HEK293 (cell line): ENCODE data around the gene FOXRED1.

Experiments used
- REPIN1 ChIP-seq: fragments of 450-650 bp; formaldehyde crosslinking; IDR thresholded peaks from 2 replicates; pipeline ENCODE4 v1.5.1; 2017; ENCODE audit warnings: missing biosample characterization, missing genetic modification characterization, low read depth
- ZBTB11 ChIP-seq: fragments of 450-650 bp; formaldehyde crosslinking; conservative IDR thresholded peaks from 2 replicates; pipeline ENCODE4 v1.5.1; 2016; ENCODE audit warnings: low read depth, missing biosample characterization, missing genetic modification characterization
- ZBTB49 ChIP-seq: fragments of 450-650 bp; formaldehyde crosslinking; IDR thresholded peaks from 2 replicates; pipeline ENCODE4 v1.5.1; 2016; ENCODE audit warnings: missing biosample characterization, missing genetic modification characterization, low read depth
- ZBTB8A ChIP-seq: fragments of 450-650 bp; formaldehyde crosslinking; IDR thresholded peaks from 2 replicates; pipeline ENCODE4 v1.5.1; 2016; ENCODE audit warnings: missing biosample characterization, missing genetic modification characterization
- ZFHX2 ChIP-seq: fragments of 450-650 bp; formaldehyde crosslinking; conservative IDR thresholded peaks from 2 replicates; pipeline ENCODE4 v1.5.1; 2016; ENCODE audit warnings: missing biosample characterization, missing genetic modification characterization
- ZFP41 ChIP-seq: fragments of 450-650 bp; formaldehyde crosslinking; IDR thresholded peaks from 2 replicates; pipeline ENCODE4 v1.5.1; 2016; ENCODE audit warnings: missing biosample characterization, missing genetic modification characterization, borderline replicate concordance
- ZNF132 ChIP-seq: fragments of 450-650 bp; formaldehyde crosslinking; IDR thresholded peaks from 2 replicates; pipeline ENCODE4 v1.5.1; 2017; ENCODE audit warnings: missing biosample characterization, missing genetic modification characterization, borderline replicate concordance
- ZNF138 ChIP-seq: fragments of 450-650 bp; formaldehyde crosslinking; IDR thresholded peaks from 2 replicates; pipeline ENCODE4 v1.5.1; 2016; ENCODE audit warnings: missing biosample characterization, missing genetic modification characterization, borderline replicate concordance
- ZNF184 ChIP-seq: fragments of 450-650 bp; IDR thresholded peaks from 2 replicates; pipeline ENCODE4 v1.5.1; 2018; ENCODE audit warnings: missing biosample characterization, mild to moderate bottlenecking, missing genetic modification characterization
- ZNF24 ChIP-seq: fragments of 450-650 bp; formaldehyde crosslinking; IDR thresholded peaks from 2 replicates; pipeline ENCODE4 v1.5.1; 2016; ENCODE audit warnings: missing biosample characterization, missing genetic modification characterization
- ZNF335 ChIP-seq: fragments of 450-650 bp; formaldehyde crosslinking; conservative IDR thresholded peaks from 2 replicates; pipeline ENCODE4 v1.5.1; 2016; ENCODE audit warnings: missing biosample characterization, missing genetic modification characterization
- ZNF501 ChIP-seq: fragments of 450-650 bp; formaldehyde crosslinking; IDR thresholded peaks from 2 replicates; pipeline ENCODE4 v1.5.1; 2016; ENCODE audit warnings: missing biosample characterization, missing genetic modification characterization
- ZNF514 ChIP-seq: fragments of 450-650 bp; formaldehyde crosslinking; IDR thresholded peaks from 2 replicates; pipeline ENCODE4 v1.5.1; 2016; ENCODE audit warnings: missing biosample characterization, missing genetic modification characterization
- ZNF518A ChIP-seq: fragments of 450-650 bp; formaldehyde crosslinking; conservative IDR thresholded peaks from 2 replicates; pipeline ENCODE4 v1.5.1; 2016; ENCODE audit warnings: low read depth, missing biosample characterization, missing genetic modification characterization
- ZNF580 ChIP-seq: fragments of 450-650 bp; formaldehyde crosslinking; IDR thresholded peaks from 2 replicates; pipeline ENCODE4 v1.5.1; 2016; ENCODE audit warnings: missing biosample characterization, missing genetic modification characterization
- ZNF623 ChIP-seq: fragments of 450-650 bp; formaldehyde crosslinking; IDR thresholded peaks from 2 replicates; pipeline ENCODE4 v1.5.1; 2016; ENCODE audit warnings: missing biosample characterization, missing genetic modification characterization
- ZNF629 ChIP-seq: fragments of 450-650 bp; formaldehyde crosslinking; IDR thresholded peaks from 2 replicates; pipeline ENCODE4 v1.5.1; 2017; ENCODE audit warnings: missing biosample characterization, missing genetic modification characterization
- ZNF658 ChIP-seq: fragments of 450-650 bp; formaldehyde crosslinking; IDR thresholded peaks from 2 replicates; pipeline ENCODE4; 2016; ENCODE audit warnings: missing biosample characterization, missing genetic modification characterization
- ZNF660 ChIP-seq: fragments of 450-650 bp; IDR thresholded peaks from 2 replicates; pipeline ENCODE4 v1.5.1; 2018; ENCODE audit warnings: missing biosample characterization, mild to moderate bottlenecking, missing genetic modification characterization
- ZNF677 ChIP-seq: fragments of 450-650 bp; IDR thresholded peaks from 2 replicates; pipeline ENCODE4 v1.5.0; 2018; ENCODE audit warnings: missing biosample characterization, mild to moderate bottlenecking, missing genetic modification characterization, moderate library complexity
- ZNF776 ChIP-seq: fragments of 450-650 bp; formaldehyde crosslinking; IDR thresholded peaks from 2 replicates; pipeline ENCODE4 v1.5.0; 2017; ENCODE audit warnings: missing biosample characterization, missing genetic modification characterization, borderline replicate concordance
- ZNF777 ChIP-seq: fragments of 450-650 bp; formaldehyde crosslinking; IDR thresholded peaks from 2 replicates; pipeline ENCODE4 v1.5.1; 2017; ENCODE audit warnings: missing biosample characterization, missing genetic modification characterization, borderline replicate concordance
- ZNF830 ChIP-seq: fragments of 450-650 bp; IDR thresholded peaks from 2 replicates; pipeline ENCODE4 v1.5.0; 2018; ENCODE audit warnings: missing biosample characterization, missing genetic modification characterization, low read depth, mild to moderate bottlenecking, moderate library complexity
- ZXDB ChIP-seq: fragments of 450-650 bp; formaldehyde crosslinking; IDR thresholded peaks from 2 replicates; pipeline ENCODE4 v1.5.1; 2016; ENCODE audit warnings: missing biosample characterization, missing genetic modification characterization
- TF ChIP-seq, protein P1 (sequence below): fragments of 450-650 bp; formaldehyde crosslinking; IDR thresholded peaks from 2 replicates; pipeline ENCODE4 v1.5.1; 2016; ENCODE audit warnings: missing biosample characterization, missing genetic modification characterization

The FOXRED1 gene

DNA sequence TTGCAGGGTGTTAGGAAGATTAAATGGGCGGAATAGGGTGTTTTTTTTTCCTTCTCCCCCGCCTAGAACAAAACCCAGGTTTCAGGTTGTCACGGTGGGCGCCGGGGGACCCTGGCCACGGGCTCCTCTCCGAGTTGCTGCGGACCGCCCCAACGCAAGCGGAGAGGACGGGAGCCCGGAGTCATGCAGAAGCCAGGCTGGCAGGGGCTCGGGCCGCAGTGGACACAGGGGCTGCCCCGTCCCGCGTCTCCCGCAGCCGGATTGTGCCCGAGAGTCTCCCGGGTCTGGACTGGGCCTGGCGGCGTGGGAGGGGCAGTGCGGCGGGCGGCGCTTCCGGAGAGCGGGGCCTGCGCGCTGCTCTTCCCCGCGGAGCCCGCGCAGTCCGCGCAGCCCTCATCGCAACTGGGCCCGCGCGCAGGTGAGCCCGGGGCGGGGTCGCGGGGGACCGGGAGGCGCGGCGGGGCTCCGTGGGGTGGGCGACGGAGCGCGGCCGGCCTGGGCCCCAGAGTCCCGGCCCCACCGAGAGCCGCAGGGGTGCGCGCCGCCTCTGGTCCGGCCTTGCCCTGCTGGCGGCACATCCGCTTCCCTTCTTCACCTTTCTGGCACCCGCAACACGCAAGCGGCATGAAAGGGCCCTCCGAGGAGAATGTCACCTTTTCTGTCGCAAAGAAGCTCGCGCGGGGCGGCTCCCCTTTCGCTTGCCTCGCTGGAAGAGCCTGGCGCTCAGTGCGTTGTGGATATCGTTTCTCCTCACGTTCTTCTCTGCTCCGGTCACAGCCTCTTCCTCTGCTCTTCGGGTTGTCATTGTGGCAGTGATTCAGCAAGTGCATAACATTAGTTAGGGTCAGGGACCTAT is 14.0 kb downstream of the FOXRED1 start, which contains the start of gene TIRAP (continued):
- TF ChIP-seq, protein P1, sequence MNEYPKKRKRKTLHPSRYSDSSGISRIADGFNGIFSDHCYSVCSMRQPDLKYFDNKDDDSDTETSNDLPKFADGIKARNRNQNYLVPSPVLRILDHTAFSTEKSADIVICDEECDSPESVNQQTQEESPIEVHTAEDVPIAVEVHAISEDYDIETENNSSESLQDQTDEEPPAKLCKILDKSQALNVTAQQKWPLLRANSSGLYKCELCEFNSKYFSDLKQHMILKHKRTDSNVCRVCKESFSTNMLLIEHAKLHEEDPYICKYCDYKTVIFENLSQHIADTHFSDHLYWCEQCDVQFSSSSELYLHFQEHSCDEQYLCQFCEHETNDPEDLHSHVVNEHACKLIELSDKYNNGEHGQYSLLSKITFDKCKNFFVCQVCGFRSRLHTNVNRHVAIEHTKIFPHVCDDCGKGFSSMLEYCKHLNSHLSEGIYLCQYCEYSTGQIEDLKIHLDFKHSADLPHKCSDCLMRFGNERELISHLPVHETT (tag by site-specific recombination): no peak
- TF ChIP-seq ZNF776 (tag by site-specific recombination) (no peak), ZNF660 (tag by site-specific recombination) (no peak), ZBTB11 (tag by site-specific recombination) (peak; percentile 63), ZNF830 (tag by site-specific recombination) (no peak), ZFHX2 (tag by site-specific recombination) (peak; percentile 63), ZNF501 (tag by site-specific recombination) (no peak), ZNF777 (no peak), ZNF184 (tag by site-specific recombination) (no peak), ZNF658 (tag by site-specific recombination) (no peak), ZFP41 (tag by site-specific recombination) (no peak), ZNF132 (tag by site-specific recombination) (no peak), ZNF335 (tag by site-specific recombination) (peak; percentile 66), ZNF580 (tag by site-specific recombination) (no peak), ZNF24 (tag by site-specific recombination) (no peak), ZBTB49 (tag by site-specific recombination) (no peak), ZNF677 (no peak), ZNF623 (tag by site-specific recombination) (no peak), ZNF514 (tag by site-specific recombination) (no peak), ZXDB (tag by site-specific recombination) (peak; percentile 56), ZNF518A (no peak), ZNF138 (tag by site-specific recombination) (no peak), ZNF629 (tag by site-specific recombination) (no peak), REPIN1 (tag by site-specific recombination) (no peak), ZBTB8A (tag by site-specific recombination) (peak; percentile 69)
